T-cell (primary cell): ENCODE measurements around the gene NINL. TPM values are rescaled to one million over a fixed set of nuclear protein-coding genes. Genes with fewer than 3 reads are reported as not detected.

Experiments
- ATAC-seq, 4 experiments: fragments of 200-7000 bp in 3 of 4; fragments of 150-1000 bp in 1 of 4; cut with Tn5 transposase; replicated peaks in 1 of 4; 1 replicate in 3 of 4; 2 replicates in 1 of 4; pipeline ENCODE4 v1.10.0; 2021; ENCODE audit warnings: moderate library complexity in 3 of 4, mild to moderate bottlenecking in 2 of 4, moderate number of reproducible peaks in 1 of 4
- CTCF ChIA-PET, 2 donors: fragments of 300-600 bp; sonication (Branson Sonifier 250); formaldehyde crosslinking; loops; one replicate each; lab custom pipeline; 2022; ENCODE audit warnings: antibody characterized with exemption in 2 of 2; lab: Charles Lee
- POLR2A ChIA-PET, 2 donors: fragments of 300-600 bp; sonication (Branson Sonifier 250); formaldehyde crosslinking; loops; one replicate each; lab custom pipeline; 2022; ENCODE audit warnings: antibody characterized with exemption in 2 of 2; lab: Charles Lee
- DNase-seq, 35 experiments: peaks; one replicate each; pipeline versions ENCODE4 v3.0.0 to v3.0.0-alpha.2; 2013 to 2023
- H3K27ac ChIP-seq: one replicate; pipeline ENCODE4 v1.5.1; 2013; ENCODE audit warnings: low read length
- H3K27me3 ChIP-seq, 2 experiments: replicated peaks in 1 of 2; 1 replicate in 1 of 2; 2 replicates in 1 of 2; pipeline versions ENCODE4 v1.6.1 to v1.7.0; 2013; ENCODE audit warnings: low read length in 1 of 2, mixed read lengths in 1 of 2; ENCODE audit not compliant: control insufficient read depth in 2 of 2, insufficient read depth in 2 of 2; ENCODE audit errors: extremely low read depth in 1 of 2
- H3K36me3 ChIP-seq, 2 donors: 1 replicate in 1 of 2; 2 replicates in 1 of 2; pipeline versions ENCODE4 v1.6.1 to v1.7.0; 2013; ENCODE audit warnings: low read length in 1 of 2; ENCODE audit not compliant: control insufficient read depth in 2 of 2, insufficient read depth in 1 of 2; ENCODE audit errors: extremely low read depth in 1 of 2
- H3K4me1 ChIP-seq, 2 experiments: 1 replicate in 1 of 2; 2 replicates in 1 of 2; pipeline versions ENCODE4 v1.6.1 to v1.7.0; 2013; ENCODE audit warnings: low read length in 2 of 2, mixed read lengths in 1 of 2; ENCODE audit not compliant: insufficient read depth in 2 of 2, control insufficient read depth in 1 of 2; ENCODE audit errors: extremely low read depth in 1 of 2
- H3K4me3 ChIP-seq, 2 donors: 1 replicate in 1 of 2; 2 replicates in 1 of 2; pipeline versions ENCODE4 v1.5.1 to v1.7.0; 2013; ENCODE audit warnings: mild to moderate bottlenecking in 2 of 2, low read length in 1 of 2, moderate library complexity in 1 of 2; ENCODE audit not compliant: control insufficient read depth in 1 of 2; ENCODE audit errors: extremely low read depth in 1 of 2
- H3K9me3 ChIP-seq: 2 replicates; pipeline ENCODE4 v1.7.0; 2013
- H3K27ac Mint-ChIP-seq, 2 donors: one replicate each; pipeline ENCODE4 v1.8.0; 2020 to 2021; ENCODE audit warnings: mild to moderate bottlenecking in 2 of 2, mixed read lengths in 2 of 2
- H3K27me3 Mint-ChIP-seq, 2 donors: one replicate each; pipeline ENCODE4 v1.8.0; 2021 to 2022; ENCODE audit warnings: mixed read lengths in 2 of 2
- H3K36me3 Mint-ChIP-seq: one replicate; pipeline ENCODE4 v1.8.0; 2021; ENCODE audit warnings: mixed read lengths
- H3K4me1 Mint-ChIP-seq, 3 donors: one replicate each; pipeline ENCODE4 v1.8.0; 2020 to 2022; ENCODE audit warnings: mixed read lengths in 3 of 3, mild to moderate bottlenecking in 1 of 3
- H3K4me3 Mint-ChIP-seq, 3 donors: one replicate each; pipeline ENCODE4 v1.8.0; 2020 to 2022; ENCODE audit warnings: mild to moderate bottlenecking in 3 of 3, mixed read lengths in 3 of 3, moderate library complexity in 3 of 3
- H3K9me3 Mint-ChIP-seq, 3 donors: one replicate each; pipeline ENCODE4 v1.8.0; 2020 to 2022; ENCODE audit warnings: mixed read lengths in 3 of 3
- WGBS: methylation state at CpG from one replicate; pipeline ENCODE4 v1.1.5; 2013; ENCODE audit warnings: missing lambda C conversion rate; ENCODE audit not compliant: insufficient coverage; 5-methylcytosine and 5-hydroxymethylcytosine counted together
- total RNA-seq, 35 experiments: library from RNA in 6 of 35; stranded (reverse) in 6 of 35; fragments of 120-200 nt in 1 of 35; gene quantifications; one replicate each; pipeline versions ENCODE4 v1.2.1 to v1.2.4 and lab custom pipeline; 2013 to 2026

Gene NINL
- total RNA-seq, 5 donors from 2014 or later (not counting 1 experiment from before 2014, with no cell fraction given): 1.3 to 4.8 (median 2.7) TPM

DNA sequence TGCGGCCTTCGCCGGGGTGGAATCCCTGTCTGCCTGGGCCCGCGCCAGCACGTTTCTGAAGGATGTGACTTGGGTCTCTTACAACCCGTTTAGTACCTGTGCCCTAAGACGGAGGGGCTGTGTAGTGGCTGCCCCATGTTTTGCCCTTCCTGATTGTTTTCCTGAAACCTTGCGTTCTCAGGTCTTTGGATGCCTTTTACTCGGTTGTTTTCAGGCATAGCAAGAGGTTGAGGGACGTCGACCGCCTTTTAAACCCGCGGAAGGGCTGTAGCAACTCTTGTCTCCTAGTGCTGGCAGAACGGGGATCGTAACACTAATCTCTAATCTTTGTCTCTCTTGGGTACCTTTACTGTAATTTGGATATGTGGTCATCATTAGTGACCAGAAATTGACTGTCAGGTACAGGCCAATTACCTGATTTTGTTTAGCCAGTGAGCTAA is 39.2 kb upstream of the NINL start:
- Mint-ChIP-seq H3K36me3 (peaks cover 5% of the 10 kb centered on the region), H3K27me3 (no peaks in the 10 kb centered on the region), H3K4me1 (peaks cover 17 to 22% (median 21%) of the 10 kb centered on the region in 3 donors), H3K9me3 (peaks cover 2 to 5% (median 3%) of the 10 kb centered on the region in 3 donors), H3K27ac (peak overlapping the region; percentile 87 to 89), H3K4me3 (peak overlapping the region; percentile 90 to 93 (median 93))
- H3K27ac ChIP-seq: peak overlapping the region; percentile 63
- CTCF ChIA-PET: no interaction called here
- no peaks in the 10 kb centered on the region for H3K27me3 ChIP-seq
- H3K9me3 ChIP-seq: no peaks in the 10 kb centered on the region
- peak in 2 of 4 experiments; percentile 7 to 14 for ATAC-seq
- DNase-seq: peak in 9 of 35 experiments; percentile 1 to 16 (median 7)
- peaks cover 0 to 17% of the 10 kb centered on the region in 2 experiments for H3K4me1 ChIP-seq
- H3K4me3 ChIP-seq: peak overlapping the region; percentile 91 to 97
- POLR2A ChIA-PET: no interaction called here
- no peaks in the 10 kb centered on the region for H3K36me3 ChIP-seq
- WGBS: 13% methylated on average over 9 of the region's 17 CpGs

DNA sequence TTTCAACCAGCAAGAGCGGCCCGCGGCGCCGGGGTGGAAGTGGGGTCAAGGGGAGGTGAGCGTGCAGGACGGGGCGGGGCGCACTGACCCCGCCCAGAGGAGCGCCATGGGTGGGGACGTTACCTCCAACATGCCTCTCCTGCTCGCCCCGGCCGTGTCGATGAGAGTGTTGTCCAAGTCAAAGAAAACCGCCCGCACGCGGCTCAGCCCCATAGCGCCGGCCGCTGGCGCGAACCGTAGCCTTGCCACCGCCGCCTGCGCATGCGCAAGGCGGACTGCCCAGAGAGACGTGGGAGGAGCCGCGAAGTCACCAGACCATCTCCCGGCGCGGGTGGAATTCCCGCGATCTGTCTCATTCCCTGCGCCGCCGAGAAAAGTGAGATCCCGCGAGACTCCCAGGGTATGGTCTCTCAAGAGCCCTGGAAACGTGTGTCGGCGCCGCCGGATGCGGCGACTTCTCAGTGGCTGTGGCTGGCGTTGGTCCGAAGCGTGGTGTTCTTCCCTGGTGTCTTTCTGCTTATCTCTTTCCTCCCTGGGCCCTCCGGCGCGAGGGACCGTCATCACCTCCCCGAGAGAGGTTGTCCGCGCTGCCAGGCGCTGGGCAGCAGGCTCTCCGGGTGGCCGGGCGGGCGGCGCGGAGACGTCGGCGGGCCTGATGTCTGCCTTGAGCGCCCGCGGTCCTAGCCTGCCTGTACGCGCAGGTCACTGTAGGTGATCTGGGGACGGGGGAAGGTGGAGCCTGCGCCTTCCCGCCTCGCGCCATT is 38.6 kb upstream of the NINL start, which contains the start of gene NANP:
NANP (minus strand) TSS at position 279 of the 764 bp plus-strand sequence; CDS start at position 213, 66 bp downstream.
- Mint-ChIP-seq H3K9me3 (peaks cover 2 to 5% (median 3%) of the 10 kb centered on the region in 3 donors), H3K4me1 (peaks cover 17 to 22% (median 21%) of the 10 kb centered on the region in 3 donors), H3K4me3 (peak within 1 kb of the TSS; percentile 90 to 93 (median 93)), H3K36me3 (peaks cover 5% of the 10 kb centered on the region), H3K27me3 (no peaks in the 10 kb centered on the region), H3K27ac (peak within 1 kb of the TSS; percentile 87 to 89)
- peak within 1 kb of the TSS; percentile 63 for H3K27ac ChIP-seq
- peak; percentile 53 to 89 (median 66) for DNase-seq
- no peaks in the 10 kb centered on the region for H3K36me3 ChIP-seq
- CTCF ChIA-PET: no interaction called here
- peak; percentile 80 to 85 (median 84) for ATAC-seq
- WGBS: under 1% methylated on average over 75 of the region's 81 CpGs
- H3K4me1 ChIP-seq: peaks cover 0 to 17% of the 10 kb centered on the region in 2 experiments
- peak within 1 kb of the TSS; percentile 91 to 97 for H3K4me3 ChIP-seq
- H3K27me3 ChIP-seq: no peaks in the 10 kb centered on the region
- POLR2A ChIA-PET: no interaction called here
- H3K9me3 ChIP-seq: no peaks in the 10 kb centered on the region

DNA sequence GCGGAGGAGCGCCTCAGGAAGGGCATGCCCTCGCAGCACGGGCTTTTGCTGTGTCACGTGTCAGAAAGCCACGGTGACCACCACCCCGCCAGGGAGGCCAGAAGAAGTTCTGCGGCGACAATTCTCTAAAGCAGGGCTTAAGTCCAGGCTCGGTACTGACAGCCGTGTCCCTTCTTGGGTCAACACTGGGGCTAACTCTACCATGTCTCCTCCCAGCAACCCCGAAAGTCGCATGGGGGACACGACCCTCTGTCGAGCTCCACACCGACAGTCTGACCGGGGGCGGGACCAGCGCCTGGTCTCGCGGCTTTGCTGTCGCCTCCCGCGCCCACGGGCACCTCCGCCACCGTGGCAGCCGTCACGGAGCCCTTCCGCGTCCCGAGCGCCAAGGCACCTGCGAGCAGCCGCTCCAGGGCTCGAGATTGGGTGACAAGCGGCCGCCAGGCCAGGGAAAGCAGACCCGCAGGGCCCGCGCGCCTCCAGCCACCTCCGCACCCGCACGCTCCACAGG is 37.9 kb upstream of the NINL start:
- peaks cover 5% of the 10 kb centered on the region for H3K36me3 Mint-ChIP-seq
- Histone ChIP-seq H3K36me3 (no peaks in the 10 kb centered on the region), H3K4me3 (peak overlapping the region; percentile 91 to 97), H3K27me3 (no peaks in the 10 kb centered on the region), H3K9me3 (no peaks in the 10 kb centered on the region), H3K27ac (peak overlapping the region; percentile 63), H3K4me1 (peaks cover 0 to 17% of the 10 kb centered on the region in 2 experiments)
- under 1% methylated on average over 45 of the region's 45 CpGs for WGBS
- peaks cover 2 to 5% (median 3%) of the 10 kb centered on the region in 3 donors for H3K9me3 Mint-ChIP-seq
- ATAC-seq (peak in 3 of 4 experiments; percentile 5 to 23 (median 17)), DNase-seq (peak in 15 of 35 experiments; percentile 1 to 35 (median 8))
- H3K27ac Mint-ChIP-seq: peak overlapping the region in 1 of 2 donors; percentile 89
- ChIA-PET CTCF (interaction anchor here in 1 of 2 donors (0.5 kb wide), 1 partner anchor 45 kb away, joined by 3 read pairs; no protein-coding TSS in a partner anchor), POLR2A (no interaction called here)
- peaks cover 17 to 22% (median 21%) of the 10 kb centered on the region in 3 donors for H3K4me1 Mint-ChIP-seq
- H3K4me3 Mint-ChIP-seq: peak overlapping the region; percentile 90 to 93 (median 93)
- H3K27me3 Mint-ChIP-seq: no peaks in the 10 kb centered on the region

DNA sequence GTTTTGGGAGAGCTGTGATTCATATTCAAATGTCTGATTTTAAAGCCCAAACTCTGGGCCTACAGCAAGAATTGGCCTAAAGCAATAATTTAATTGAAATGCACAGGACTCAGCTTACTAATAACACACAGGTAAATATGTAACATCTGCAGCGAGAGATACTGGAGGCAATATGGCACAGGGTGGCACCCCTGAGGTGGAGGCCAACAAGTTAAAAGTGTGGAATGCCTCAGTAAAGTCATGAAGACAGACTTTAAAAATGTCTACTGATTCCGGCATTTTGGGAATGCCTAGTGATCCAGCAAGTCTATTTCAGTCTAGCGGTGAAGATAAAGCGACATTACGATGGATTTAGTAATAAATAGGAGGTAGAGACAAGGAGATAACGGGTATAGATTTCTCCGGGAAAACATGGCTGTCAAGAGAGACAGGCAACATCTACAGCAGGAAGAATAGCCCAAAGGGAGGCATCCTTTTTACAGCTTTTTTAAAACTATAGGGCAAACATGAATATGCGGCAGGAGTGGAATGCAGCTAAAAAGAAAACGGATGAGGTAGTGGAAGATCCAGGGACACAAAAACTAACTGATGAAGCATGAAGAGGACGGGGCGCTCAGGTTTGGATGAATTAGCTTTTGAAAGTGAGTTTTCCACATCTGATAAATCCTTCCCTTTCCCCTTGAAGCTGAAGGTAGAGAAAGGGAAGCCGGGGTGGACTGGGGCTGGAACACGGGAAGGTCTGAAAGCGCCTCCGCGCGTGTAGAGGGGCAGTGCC is 37.3 kb upstream of the NINL start:
- Histone ChIP-seq H3K27me3 (no peaks in the 10 kb centered on the region), H3K9me3 (no peaks in the 10 kb centered on the region), H3K4me3 (peak overlapping the region; percentile 91 to 97), H3K27ac (no peak overlapping the region), H3K4me1 (peaks cover 0 to 17% of the 10 kb centered on the region in 2 experiments), H3K36me3 (no peaks in the 10 kb centered on the region)
- ChIA-PET CTCF (interaction anchor here in 1 of 2 donors (0.5 kb wide), 1 partner anchor 46 kb away, joined by 3 read pairs; no protein-coding TSS in a partner anchor), POLR2A (no interaction called here)
- DNase-seq (peak in 1 of 35 experiments; percentile 13), ATAC-seq (no peak)
- Mint-ChIP-seq H3K27ac (peak overlapping the region; percentile 59 to 68), H3K36me3 (no peaks in the 10 kb centered on the region), H3K4me3 (peak overlapping the region; percentile 90 to 93 (median 93)), H3K9me3 (no peaks in the 10 kb centered on the region), H3K4me1 (peaks cover 17 to 22% (median 21%) of the 10 kb centered on the region in 3 donors), H3K27me3 (no peaks in the 10 kb centered on the region)
- WGBS: 55% methylated on average over 11 of the region's 17 CpGs

DNA sequence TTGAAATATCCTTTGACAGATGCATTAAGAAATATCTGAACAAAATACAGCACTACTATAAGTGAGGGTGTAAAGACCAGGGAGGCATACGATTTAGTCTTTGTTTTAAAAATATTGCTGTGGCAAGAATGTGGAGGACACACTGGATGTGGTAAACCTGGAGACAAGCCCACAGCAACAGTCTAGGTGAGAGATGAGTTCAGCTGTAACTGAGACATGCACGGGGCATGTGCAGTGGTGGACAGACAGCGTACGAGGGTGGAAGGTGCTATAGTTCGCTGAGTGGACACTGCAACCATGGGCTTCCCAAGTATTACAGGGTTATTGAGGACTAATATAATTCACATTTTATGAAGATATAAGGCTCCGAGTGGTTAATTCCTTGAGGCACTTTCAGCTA is 36.7 kb upstream of the NINL start:
- H3K27me3 ChIP-seq: no peaks in the 10 kb centered on the region
- no peak overlapping the region for H3K4me3 ChIP-seq
- H3K36me3 ChIP-seq: no peaks in the 10 kb centered on the region
- H3K4me1 Mint-ChIP-seq: peaks cover 17 to 22% (median 21%) of the 10 kb centered on the region in 3 donors
- DNase-seq (no peak), ATAC-seq (no peak)
- peaks cover 0 to 17% of the 10 kb centered on the region in 2 experiments for H3K4me1 ChIP-seq
- ChIA-PET POLR2A (no interaction called here), CTCF (no interaction called here)
- no peak overlapping the region for H3K27ac ChIP-seq
- no peaks in the 10 kb centered on the region for H3K27me3 Mint-ChIP-seq
- no peaks in the 10 kb centered on the region for H3K9me3 ChIP-seq
- peak overlapping the region; percentile 90 to 93 (median 93) for H3K4me3 Mint-ChIP-seq
- no peaks in the 10 kb centered on the region for H3K9me3 Mint-ChIP-seq
- no peak overlapping the region for H3K27ac Mint-ChIP-seq
- H3K36me3 Mint-ChIP-seq: no peaks in the 10 kb centered on the region
- WGBS: 100% methylated on average over 1 of the region's 6 CpGs

DNA sequence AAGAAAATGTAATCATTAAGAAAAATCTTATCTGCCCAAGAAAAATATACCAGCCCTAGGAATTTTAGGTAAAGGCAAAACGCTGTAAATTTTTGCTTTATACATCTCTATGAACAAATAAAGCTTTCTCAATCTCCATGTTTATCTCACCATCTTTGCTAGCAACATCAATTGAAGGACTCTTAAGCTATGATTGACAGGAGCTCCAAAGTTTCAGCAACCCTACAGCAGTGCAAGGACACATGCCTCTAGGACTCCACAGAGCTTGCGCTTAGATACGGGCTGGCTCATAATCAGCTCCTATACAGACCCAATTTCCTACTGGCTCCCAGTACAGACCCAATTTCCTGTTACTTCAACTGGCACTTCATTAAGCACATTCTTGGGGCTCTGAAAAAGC is 34.2 kb upstream of the NINL start:
- 100% methylated on average over 3 of the region's 3 CpGs for WGBS
- peaks cover 16 to 20% (median 19%) of the 10 kb centered on the region in 3 donors for H3K4me1 Mint-ChIP-seq
- no peaks in the 10 kb centered on the region for H3K27me3 ChIP-seq
- H3K36me3 Mint-ChIP-seq: peaks cover 6% of the 10 kb centered on the region
- ChIA-PET CTCF (no interaction called here), POLR2A (no interaction called here)
- H3K9me3 Mint-ChIP-seq: no peaks in the 10 kb centered on the region
- H3K4me3 Mint-ChIP-seq: no peak overlapping the region
- H3K9me3 ChIP-seq: no peaks in the 10 kb centered on the region
- ATAC-seq (no peak), DNase-seq (no peak)
- no peak overlapping the region for H3K27ac ChIP-seq
- no peak overlapping the region for H3K27ac Mint-ChIP-seq
- H3K36me3 ChIP-seq: no peaks in the 10 kb centered on the region
- peaks cover 0 to 15% of the 10 kb centered on the region in 2 experiments for H3K4me1 ChIP-seq
- no peak overlapping the region for H3K4me3 ChIP-seq
- H3K27me3 Mint-ChIP-seq: no peaks in the 10 kb centered on the region
